ENCODE measurements around the gene CORO2B.

CORO2B gene

DNA sequence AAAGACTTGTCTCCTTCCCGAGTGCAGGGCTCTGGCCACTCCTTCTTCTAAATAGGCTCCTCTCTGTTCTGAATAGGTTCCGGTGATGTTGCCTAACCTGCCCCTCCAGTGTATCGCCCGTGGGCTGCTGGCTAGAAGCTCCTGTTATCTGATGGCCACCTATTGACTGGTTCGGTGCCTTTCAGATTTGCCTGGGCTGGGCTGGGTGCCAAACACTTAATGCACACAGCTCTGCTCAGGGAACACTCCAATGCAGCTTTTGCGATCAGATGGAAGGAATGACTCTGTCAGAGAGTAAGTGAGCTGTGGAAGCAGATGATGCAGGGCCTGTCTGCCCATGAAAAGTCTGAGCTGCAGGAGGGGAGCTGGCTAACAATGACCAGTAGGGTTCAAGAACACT, 112.9 kb downstream of the CORO2B start:
- no peaks in the 10 kb centered on the region for H3K36me3 ChIP-seq (ENCODE audit: control insufficient read depth, insufficient read depth, low read length)
- no peak overlapping the region for H3K27ac ChIP-seq
- H3K79me2 ChIP-seq, result no peaks in the 10 kb centered on the region
- H3K4me1 ChIP-seq, result peaks cover 6% of the 10 kb centered on the region
- H3K27me3 ChIP-seq (ENCODE audit: control insufficient read depth, insufficient read depth, low read length), result no peaks in the 10 kb centered on the region
- H3K9ac ChIP-seq, result no peak overlapping the region
- TF ChIP-seq, protein P1, sequence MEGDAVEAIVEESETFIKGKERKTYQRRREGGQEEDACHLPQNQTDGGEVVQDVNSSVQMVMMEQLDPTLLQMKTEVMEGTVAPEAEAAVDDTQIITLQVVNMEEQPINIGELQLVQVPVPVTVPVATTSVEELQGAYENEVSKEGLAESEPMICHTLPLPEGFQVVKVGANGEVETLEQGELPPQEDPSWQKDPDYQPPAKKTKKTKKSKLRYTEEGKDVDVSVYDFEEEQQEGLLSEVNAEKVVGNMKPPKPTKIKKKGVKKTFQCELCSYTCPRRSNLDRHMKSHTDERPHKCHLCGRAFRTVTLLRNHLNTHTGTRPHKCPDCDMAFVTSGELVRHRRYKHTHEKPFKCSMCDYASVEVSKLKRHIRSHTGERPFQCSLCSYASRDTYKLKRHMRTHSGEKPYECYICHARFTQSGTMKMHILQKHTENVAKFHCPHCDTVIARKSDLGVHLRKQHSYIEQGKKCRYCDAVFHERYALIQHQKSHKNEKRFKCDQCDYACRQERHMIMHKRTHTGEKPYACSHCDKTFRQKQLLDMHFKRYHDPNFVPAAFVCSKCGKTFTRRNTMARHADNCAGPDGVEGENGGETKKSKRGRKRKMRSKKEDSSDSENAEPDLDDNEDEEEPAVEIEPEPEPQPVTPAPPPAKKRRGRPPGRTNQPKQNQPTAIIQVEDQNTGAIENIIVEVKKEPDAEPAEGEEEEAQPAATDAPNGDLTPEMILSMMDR (IDR thresholded peaks at IDR 0.05), result no peak
- H3K9me3 ChIP-seq (ENCODE audit: control insufficient read depth, low read length), result no peaks in the 10 kb centered on the region
- H3K4me3 ChIP-seq (ENCODE audit: low read depth, low read length), result no peak overlapping the region
- peak overlapping the region; percentile 2 for H3K4me2 ChIP-seq (ENCODE audit: low read length)
- no peak overlapping the region for H2AFZ ChIP-seq

DNA sequence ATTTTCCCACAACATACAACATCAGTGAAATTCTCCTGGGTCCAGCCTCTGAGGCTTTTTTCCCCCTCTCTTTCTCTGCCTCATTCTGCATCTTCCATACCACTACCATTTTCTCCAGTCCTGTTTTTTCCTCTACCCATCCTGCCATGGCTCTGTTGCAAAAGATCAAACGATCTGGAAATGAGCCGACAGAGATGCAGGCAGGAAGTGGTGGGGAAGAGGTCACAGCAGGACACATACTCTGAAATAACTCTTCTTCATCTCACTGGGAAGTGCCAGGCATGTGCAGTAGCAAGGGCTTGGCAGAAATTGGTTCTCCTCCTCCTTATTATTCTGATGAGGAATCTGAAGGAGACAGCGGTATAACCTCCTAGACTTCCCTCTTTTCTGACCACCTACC, 114.3 kb downstream of the CORO2B start:
- Histone ChIP-seq H3K27me3 (ENCODE audit: control insufficient read depth, insufficient read depth, low read length) (no peaks in the 10 kb centered on the region), H3K27ac (no peak overlapping the region), H3K9ac (no peak overlapping the region), H3K36me3 (ENCODE audit: control insufficient read depth, insufficient read depth, low read length) (no peaks in the 10 kb centered on the region), H3K4me1 (peaks cover 6% of the 10 kb centered on the region), H2AFZ (no peak overlapping the region), H3K4me2 (ENCODE audit: low read length) (peak overlapping the region; percentile 18), H3K9me3 (ENCODE audit: control insufficient read depth, low read length) (no peaks in the 10 kb centered on the region), H3K79me2 (no peaks in the 10 kb centered on the region), H3K4me3 (ENCODE audit: low read depth, low read length) (no peak overlapping the region)
- TF ChIP-seq, protein P1 (IDR thresholded peaks at IDR 0.05), result no peak

DNA sequence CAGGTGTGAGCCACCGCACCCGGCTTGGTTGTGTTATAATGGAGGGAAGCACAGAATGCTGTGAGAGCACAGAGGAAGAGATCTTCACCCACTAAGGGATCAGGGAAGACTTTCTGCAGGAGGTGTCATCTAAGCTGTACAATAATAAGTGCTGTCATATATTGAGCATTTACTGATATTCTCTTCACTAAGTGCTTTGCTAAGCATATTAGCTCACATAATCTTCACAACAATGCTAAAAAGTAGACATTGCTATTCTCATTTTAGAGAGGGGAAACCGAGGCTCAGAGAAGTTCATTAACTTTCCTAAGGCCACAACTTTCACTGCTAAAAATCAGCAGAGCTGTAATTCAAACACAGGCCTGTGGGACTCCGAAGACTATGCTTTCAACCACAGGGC, 115.3 kb downstream of the CORO2B start:
- Histone ChIP-seq H3K36me3 (ENCODE audit: control insufficient read depth, insufficient read depth, low read length) (no peaks in the 10 kb centered on the region), H3K27ac (no peak overlapping the region), H3K4me1 (peaks cover 6% of the 10 kb centered on the region), H3K79me2 (no peaks in the 10 kb centered on the region), H3K9me3 (ENCODE audit: control insufficient read depth, low read length) (no peaks in the 10 kb centered on the region), H3K4me3 (ENCODE audit: low read depth, low read length) (no peak overlapping the region), H3K27me3 (ENCODE audit: control insufficient read depth, insufficient read depth, low read length) (no peaks in the 10 kb centered on the region), H3K4me2 (ENCODE audit: low read length) (no peak overlapping the region), H3K9ac (no peak overlapping the region), H2AFZ (no peak overlapping the region)
- TF ChIP-seq, protein P1 (IDR thresholded peaks at IDR 0.05), result no peak

DNA sequence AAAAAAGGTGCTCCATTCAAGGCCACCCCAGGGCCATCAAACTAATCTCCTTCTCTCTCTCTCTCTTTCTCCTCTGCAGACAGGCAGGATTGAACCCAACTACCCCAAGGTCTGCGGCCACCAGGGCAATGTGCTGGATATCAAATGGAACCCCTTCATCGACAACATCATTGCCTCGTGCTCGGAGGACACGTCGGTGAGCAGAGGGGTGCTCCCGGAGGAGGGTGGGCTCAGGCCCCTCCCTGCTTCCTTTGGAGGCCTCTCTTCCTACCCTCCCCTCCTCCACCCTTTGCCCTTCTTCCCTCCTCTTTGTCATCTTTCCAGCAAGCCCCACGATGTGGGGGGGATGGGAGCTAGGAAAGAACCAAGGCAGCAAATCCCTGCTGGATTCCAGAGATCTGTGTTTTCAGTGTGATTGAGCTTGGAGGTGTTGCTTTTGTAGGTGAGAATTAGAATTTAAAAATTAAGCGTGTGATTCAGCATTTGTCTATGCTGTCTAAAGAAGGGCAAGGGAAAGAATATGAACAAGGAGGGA, 116.3 kb downstream of the CORO2B start:
- Histone ChIP-seq H3K4me1 (peaks cover 6% of the 10 kb centered on the region), H3K9me3 (ENCODE audit: control insufficient read depth, low read length) (no peaks in the 10 kb centered on the region), H3K4me2 (ENCODE audit: low read length) (no peak overlapping the region), H3K9ac (no peak overlapping the region), H3K27me3 (ENCODE audit: control insufficient read depth, insufficient read depth, low read length) (no peaks in the 10 kb centered on the region), H3K36me3 (ENCODE audit: control insufficient read depth, insufficient read depth, low read length) (no peaks in the 10 kb centered on the region), H3K79me2 (no peaks in the 10 kb centered on the region), H3K27ac (no peak overlapping the region), H3K4me3 (ENCODE audit: low read depth, low read length) (no peak overlapping the region), H2AFZ (no peak overlapping the region)
- TF ChIP-seq, protein P1 (IDR thresholded peaks at IDR 0.05), result no peak

Measured in parathyroid adenoma (tissue), 2 donors.